ENCODE results near the gene IL13RA2.

DNA sequence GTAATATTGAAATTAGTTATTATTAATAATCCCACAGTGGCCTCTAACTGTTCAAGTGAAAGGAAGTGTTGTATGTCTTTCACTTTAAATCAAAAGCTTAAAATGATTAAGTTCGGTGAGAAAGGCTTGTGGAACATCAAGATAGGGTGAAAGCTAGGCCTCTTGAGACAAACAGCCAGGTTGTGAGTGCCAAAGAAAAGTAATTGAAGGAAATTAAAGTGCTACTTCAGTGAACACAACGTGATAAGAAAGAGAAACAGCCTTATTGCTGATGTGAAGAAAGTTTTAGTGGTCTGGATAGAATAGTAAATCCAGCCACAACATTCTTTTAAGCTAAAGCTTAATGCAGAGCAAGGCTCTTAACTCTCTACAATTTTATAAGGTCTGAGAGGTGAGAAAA lies 42.6 kb upstream of the IL13RA2 start:
- TF ChIP-seq, protein P1, sequence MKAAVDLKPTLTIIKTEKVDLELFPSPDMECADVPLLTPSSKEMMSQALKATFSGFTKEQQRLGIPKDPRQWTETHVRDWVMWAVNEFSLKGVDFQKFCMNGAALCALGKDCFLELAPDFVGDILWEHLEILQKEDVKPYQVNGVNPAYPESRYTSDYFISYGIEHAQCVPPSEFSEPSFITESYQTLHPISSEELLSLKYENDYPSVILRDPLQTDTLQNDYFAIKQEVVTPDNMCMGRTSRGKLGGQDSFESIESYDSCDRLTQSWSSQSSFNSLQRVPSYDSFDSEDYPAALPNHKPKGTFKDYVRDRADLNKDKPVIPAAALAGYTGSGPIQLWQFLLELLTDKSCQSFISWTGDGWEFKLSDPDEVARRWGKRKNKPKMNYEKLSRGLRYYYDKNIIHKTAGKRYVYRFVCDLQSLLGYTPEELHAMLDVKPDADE (CRISPR knock-in tag; IDR thresholded peaks at IDR 0.05), result no peak
- TF ChIP-seq, protein P2, sequence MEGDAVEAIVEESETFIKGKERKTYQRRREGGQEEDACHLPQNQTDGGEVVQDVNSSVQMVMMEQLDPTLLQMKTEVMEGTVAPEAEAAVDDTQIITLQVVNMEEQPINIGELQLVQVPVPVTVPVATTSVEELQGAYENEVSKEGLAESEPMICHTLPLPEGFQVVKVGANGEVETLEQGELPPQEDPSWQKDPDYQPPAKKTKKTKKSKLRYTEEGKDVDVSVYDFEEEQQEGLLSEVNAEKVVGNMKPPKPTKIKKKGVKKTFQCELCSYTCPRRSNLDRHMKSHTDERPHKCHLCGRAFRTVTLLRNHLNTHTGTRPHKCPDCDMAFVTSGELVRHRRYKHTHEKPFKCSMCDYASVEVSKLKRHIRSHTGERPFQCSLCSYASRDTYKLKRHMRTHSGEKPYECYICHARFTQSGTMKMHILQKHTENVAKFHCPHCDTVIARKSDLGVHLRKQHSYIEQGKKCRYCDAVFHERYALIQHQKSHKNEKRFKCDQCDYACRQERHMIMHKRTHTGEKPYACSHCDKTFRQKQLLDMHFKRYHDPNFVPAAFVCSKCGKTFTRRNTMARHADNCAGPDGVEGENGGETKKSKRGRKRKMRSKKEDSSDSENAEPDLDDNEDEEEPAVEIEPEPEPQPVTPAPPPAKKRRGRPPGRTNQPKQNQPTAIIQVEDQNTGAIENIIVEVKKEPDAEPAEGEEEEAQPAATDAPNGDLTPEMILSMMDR (CRISPR knock-in tag; IDR thresholded peaks at IDR 0.05), result no peak
- TF ChIP-seq ZNF207 (IDR thresholded peaks at IDR 0.05; ENCODE audit: borderline replicate concordance) (no peak), ZNF614 (CRISPR knock-in tag; IDR thresholded peaks at IDR 0.05; ENCODE audit: borderline replicate concordance) (no peak)
- TF ChIP-seq, protein P3, sequence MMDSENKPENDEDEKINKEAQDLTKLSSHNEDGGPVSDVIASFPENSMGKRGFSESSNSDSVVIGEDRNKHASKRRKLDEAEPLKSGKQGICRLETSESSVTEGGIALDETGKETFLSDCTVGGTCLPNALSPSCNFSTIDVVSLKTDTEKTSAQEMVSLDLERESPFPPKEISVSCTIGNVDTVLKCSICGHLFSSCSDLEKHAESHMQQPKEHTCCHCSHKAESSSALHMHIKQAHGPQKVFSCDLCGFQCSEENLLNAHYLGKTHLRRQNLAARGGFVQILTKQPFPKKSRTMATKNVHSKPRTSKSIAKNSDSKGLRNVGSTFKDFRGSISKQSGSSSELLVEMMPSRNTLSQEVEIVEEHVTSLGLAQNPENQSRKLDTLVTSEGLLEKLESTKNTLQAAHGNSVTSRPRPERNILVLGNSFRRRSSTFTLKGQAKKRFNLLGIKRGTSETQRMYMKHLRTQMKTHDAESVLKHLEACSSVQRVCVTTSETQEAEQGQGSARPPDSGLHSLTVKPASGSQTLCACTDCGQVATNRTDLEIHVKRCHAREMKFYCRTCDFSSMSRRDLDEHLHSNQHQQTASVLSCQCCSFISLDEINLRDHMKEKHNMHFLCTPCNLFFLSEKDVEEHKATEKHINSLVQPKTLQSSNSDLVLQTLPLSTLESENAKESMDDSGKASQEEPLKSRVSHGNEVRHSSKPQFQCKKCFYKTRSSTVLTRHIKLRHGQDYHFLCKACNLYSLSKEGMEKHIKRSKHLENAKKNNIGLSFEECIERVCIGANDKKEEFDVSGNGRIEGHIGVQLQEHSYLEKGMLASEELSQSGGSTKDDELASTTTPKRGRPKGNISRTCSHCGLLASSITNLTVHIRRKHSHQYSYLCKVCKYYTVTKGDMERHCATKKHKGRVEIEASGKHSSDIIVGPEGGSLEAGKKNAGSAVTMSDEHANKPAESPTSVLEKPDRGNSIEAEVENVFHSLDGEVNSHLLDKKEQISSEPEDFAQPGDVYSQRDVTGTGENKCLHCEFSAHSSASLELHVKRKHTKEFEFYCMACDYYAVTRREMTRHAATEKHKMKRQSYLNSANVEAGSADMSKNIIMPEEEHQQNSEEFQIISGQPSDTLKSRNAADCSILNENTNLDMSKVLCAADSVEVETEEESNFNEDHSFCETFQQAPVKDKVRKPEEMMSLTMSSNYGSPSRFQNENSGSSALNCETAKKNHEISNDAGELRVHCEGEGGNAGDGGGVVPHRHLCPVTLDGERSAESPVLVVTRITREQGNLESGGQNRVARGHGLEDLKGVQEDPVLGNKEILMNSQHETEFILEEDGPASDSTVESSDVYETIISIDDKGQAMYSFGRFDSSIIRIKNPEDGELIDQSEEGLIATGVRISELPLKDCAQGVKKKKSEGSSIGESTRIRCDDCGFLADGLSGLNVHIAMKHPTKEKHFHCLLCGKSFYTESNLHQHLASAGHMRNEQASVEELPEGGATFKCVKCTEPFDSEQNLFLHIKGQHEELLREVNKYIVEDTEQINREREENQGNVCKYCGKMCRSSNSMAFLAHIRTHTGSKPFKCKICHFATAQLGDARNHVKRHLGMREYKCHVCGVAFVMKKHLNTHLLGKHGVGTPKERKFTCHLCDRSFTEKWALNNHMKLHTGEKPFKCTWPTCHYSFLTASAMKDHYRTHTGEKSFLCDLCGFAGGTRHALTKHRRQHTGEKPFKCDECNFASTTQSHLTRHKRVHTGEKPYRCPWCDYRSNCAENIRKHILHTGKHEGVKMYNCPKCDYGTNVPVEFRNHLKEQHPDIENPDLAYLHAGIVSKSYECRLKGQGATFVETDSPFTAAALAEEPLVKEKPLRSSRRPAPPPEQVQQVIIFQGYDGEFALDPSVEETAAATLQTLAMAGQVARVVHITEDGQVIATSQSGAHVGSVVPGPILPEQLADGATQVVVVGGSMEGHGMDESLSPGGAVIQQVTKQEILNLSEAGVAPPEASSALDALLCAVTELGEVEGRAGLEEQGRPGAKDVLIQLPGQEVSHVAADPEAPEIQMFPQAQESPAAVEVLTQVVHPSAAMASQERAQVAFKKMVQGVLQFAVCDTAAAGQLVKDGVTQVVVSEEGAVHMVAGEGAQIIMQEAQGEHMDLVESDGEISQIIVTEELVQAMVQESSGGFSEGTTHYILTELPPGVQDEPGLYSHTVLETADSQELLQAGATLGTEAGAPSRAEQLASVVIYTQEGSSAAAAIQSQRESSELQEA (CRISPR knock-in tag; IDR thresholded peaks at IDR 0.05; ENCODE audit: not compliant biosample characterization), result no peak
- TF ChIP-seq, protein P4, sequence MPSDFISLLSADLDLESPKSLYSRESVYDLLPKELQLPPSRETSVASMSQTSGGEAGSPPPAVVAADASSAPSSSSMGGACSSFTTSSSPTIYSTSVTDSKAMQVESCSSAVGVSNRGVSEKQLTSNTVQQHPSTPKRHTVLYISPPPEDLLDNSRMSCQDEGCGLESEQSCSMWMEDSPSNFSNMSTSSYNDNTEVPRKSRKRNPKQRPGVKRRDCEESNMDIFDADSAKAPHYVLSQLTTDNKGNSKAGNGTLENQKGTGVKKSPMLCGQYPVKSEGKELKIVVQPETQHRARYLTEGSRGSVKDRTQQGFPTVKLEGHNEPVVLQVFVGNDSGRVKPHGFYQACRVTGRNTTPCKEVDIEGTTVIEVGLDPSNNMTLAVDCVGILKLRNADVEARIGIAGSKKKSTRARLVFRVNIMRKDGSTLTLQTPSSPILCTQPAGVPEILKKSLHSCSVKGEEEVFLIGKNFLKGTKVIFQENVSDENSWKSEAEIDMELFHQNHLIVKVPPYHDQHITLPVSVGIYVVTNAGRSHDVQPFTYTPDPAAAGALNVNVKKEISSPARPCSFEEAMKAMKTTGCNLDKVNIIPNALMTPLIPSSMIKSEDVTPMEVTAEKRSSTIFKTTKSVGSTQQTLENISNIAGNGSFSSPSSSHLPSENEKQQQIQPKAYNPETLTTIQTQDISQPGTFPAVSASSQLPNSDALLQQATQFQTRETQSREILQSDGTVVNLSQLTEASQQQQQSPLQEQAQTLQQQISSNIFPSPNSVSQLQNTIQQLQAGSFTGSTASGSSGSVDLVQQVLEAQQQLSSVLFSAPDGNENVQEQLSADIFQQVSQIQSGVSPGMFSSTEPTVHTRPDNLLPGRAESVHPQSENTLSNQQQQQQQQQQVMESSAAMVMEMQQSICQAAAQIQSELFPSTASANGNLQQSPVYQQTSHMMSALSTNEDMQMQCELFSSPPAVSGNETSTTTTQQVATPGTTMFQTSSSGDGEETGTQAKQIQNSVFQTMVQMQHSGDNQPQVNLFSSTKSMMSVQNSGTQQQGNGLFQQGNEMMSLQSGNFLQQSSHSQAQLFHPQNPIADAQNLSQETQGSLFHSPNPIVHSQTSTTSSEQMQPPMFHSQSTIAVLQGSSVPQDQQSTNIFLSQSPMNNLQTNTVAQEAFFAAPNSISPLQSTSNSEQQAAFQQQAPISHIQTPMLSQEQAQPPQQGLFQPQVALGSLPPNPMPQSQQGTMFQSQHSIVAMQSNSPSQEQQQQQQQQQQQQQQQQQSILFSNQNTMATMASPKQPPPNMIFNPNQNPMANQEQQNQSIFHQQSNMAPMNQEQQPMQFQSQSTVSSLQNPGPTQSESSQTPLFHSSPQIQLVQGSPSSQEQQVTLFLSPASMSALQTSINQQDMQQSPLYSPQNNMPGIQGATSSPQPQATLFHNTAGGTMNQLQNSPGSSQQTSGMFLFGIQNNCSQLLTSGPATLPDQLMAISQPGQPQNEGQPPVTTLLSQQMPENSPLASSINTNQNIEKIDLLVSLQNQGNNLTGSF (CRISPR knock-in tag; IDR thresholded peaks at IDR 0.05), result no peak
- TF ChIP-seq, protein P5, sequence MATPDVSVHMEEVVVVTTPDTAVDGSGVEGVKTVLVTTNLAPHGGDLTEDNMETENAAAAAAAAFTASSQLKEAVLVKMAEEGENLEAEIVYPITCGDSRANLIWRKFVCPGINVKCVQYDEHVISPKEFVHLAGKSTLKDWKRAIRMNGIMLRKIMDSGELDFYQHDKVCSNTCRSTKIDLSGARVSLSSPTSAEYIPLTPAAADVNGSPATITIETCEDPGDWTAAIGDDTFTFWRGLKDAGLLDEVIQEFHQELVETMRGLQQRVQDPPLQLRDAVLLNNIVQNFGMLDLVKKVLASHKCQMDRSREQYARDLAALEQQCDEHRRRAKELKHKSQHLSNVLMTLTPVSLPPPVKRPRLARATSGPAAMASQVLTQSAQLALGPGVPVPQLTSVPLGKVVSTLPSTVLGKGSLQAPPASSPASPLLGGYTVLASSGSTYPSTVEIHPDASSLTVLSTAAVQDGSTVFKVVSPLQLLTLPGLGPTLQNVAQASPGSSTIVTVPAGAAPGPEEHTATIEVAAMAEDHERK (CRISPR knock-in tag; IDR thresholded peaks at IDR 0.05; ENCODE audit: low read depth), result no peak
